Hepatocyte (in vitro differentiated cells): ENCODE measurements around the gene CNGA3. TPM values are rescaled to one million over a fixed set of nuclear protein-coding genes. Genes with fewer than 3 reads are reported as not detected.

Experiments
- DNase-seq: peaks from one replicate; pipeline ENCODE4 v3.0.0-alpha.2; 2016; ENCODE audit warnings: low spot score
- H2AFZ ChIP-seq: fragments of 200-600 bp; sonication (generic); 2 replicates; pipeline ENCODE4 v1.6.0; 2016; ENCODE audit warnings: antibody characterized with exemption, mild to moderate bottlenecking
- H3K27ac ChIP-seq: fragments of 200-600 bp; sonication (generic); 2 replicates; pipeline ENCODE4 v1.5.1; 2016; ENCODE audit warnings: mild to moderate bottlenecking
- H3K27me3 ChIP-seq: fragments of 200-600 bp; sonication (generic); 2 replicates; pipeline ENCODE4 v1.6.1; 2016
- H3K36me3 ChIP-seq: fragments of 200-600 bp; sonication (generic); replicated peaks from 2 replicates; pipeline ENCODE4 v1.5.1; 2016; ENCODE audit warnings: low read depth; ENCODE audit not compliant: insufficient read depth
- H3K4me1 ChIP-seq: fragments of 200-600 bp; sonication (generic); 2 replicates; pipeline ENCODE4 v1.5.1; 2016; ENCODE audit warnings: mild to moderate bottlenecking, moderate library complexity; ENCODE audit not compliant: insufficient read depth
- H3K4me2 ChIP-seq: fragments of 200-600 bp; sonication (generic); 2 replicates; pipeline ENCODE4 v1.6.0; 2016
- H3K4me3 ChIP-seq: fragments of 200-600 bp; sonication (generic); 2 replicates; pipeline ENCODE4 v1.5.1; 2016; ENCODE audit warnings: mild to moderate bottlenecking
- H3K79me2 ChIP-seq: fragments of 200-600 bp; sonication (generic); 2 replicates; pipeline ENCODE4 v1.6.0; 2017; ENCODE audit warnings: mild to moderate bottlenecking
- H3K9me2 ChIP-seq: fragments of 200-600 bp; sonication (generic); replicated peaks from 2 replicates; pipeline ENCODE4 v1.6.0; 2017; ENCODE audit warnings: mild to moderate bottlenecking; ENCODE audit not compliant: insufficient read depth
- H3K9me3 ChIP-seq: fragments of 200-600 bp; sonication (generic); 2 replicates; pipeline ENCODE4 v1.5.1; 2016; ENCODE audit warnings: low read depth, mild to moderate bottlenecking
- H4K20me1 ChIP-seq: fragments of 200-600 bp; sonication (generic); 2 replicates; pipeline ENCODE4 v1.6.0; 2016; ENCODE audit warnings: mild to moderate bottlenecking; ENCODE audit not compliant: insufficient read depth, poor library complexity, severe bottlenecking
- CTCF ChIP-seq: fragments of 200-600 bp; sonication (generic); IDR thresholded peaks from 2 replicates; pipeline ENCODE4 v1.5.1; 2016; ENCODE audit warnings: antibody characterized with exemption, mild to moderate bottlenecking; ENCODE audit not compliant: poor library complexity
- EZH2 ChIP-seq: fragments of 200-600 bp; sonication (generic); IDR thresholded peaks from 2 replicates; pipeline ENCODE4 v1.6.1; 2016; ENCODE audit warnings: antibody characterized with exemption, mild to moderate bottlenecking, borderline replicate concordance
- EZH2phosphoT487 ChIP-seq: fragments of 200-600 bp; sonication (generic); IDR thresholded peaks from one replicate; pipeline ENCODE4 v1.6.1; 2018; ENCODE audit warnings: antibody characterized with exemption, mild to moderate bottlenecking, low read depth, moderate library complexity; ENCODE audit not compliant: unreplicated experiment, severe bottlenecking
- WGBS: methylation state at CpG from one replicate; pipeline ENCODE4 v1.1.6; 2016; ENCODE audit warnings: low lambda C conversion rate; ENCODE audit errors: missing lambda C conversion rate; 5-methylcytosine and 5-hydroxymethylcytosine counted together
- polyA plus RNA-seq: library from polyadenylated mRNA; unstranded; fragments of >200 nt; fragmentation: Nextera tagmentation; extraction: Ambion mirVana; gene quantifications from 2 replicates; pipeline ENCODE4 v1.2.1, GENCODE V29; 2016
- total RNA-seq: library from RNA; depleted of rRNA; stranded (reverse); fragments of >200 nt; gene quantifications from 2 replicates; pipeline ENCODE4 v1.2.3, GENCODE V29; 2014

The CNGA3 gene
- total and polyA plus RNA-seq, 2 experiments from 2014 or later: 0.13 TPM; not detected in 1

GRCh38 chr2:98311090-98311489, 35.2 kb upstream of the CNGA3 start:
- H3K9me2 ChIP-seq: no peaks in the 10 kb centered on the region
- no peaks in the 10 kb centered on the region for H4K20me1 ChIP-seq
- no peaks in the 10 kb centered on the region for H3K9me3 ChIP-seq
- WGBS: 79% methylated on average over 3 of the region's 3 CpGs
- no peak overlapping the region for H3K27ac ChIP-seq
- H3K36me3 ChIP-seq: no peaks in the 10 kb centered on the region
- no peaks in the 10 kb centered on the region for H3K4me1 ChIP-seq
- H2AFZ ChIP-seq: no peak overlapping the region
- H3K4me3 ChIP-seq: no peak overlapping the region
- no peaks in the 10 kb centered on the region for H3K27me3 ChIP-seq
- no peak for TF ChIP-seq EZH2phosphoT487
- TF ChIP-seq CTCF: no peak
- TF ChIP-seq EZH2: no peak
- no peak for DNase-seq
- no peaks in the 10 kb centered on the region for H3K79me2 ChIP-seq
- no peak overlapping the region for H3K4me2 ChIP-seq

DNA sequence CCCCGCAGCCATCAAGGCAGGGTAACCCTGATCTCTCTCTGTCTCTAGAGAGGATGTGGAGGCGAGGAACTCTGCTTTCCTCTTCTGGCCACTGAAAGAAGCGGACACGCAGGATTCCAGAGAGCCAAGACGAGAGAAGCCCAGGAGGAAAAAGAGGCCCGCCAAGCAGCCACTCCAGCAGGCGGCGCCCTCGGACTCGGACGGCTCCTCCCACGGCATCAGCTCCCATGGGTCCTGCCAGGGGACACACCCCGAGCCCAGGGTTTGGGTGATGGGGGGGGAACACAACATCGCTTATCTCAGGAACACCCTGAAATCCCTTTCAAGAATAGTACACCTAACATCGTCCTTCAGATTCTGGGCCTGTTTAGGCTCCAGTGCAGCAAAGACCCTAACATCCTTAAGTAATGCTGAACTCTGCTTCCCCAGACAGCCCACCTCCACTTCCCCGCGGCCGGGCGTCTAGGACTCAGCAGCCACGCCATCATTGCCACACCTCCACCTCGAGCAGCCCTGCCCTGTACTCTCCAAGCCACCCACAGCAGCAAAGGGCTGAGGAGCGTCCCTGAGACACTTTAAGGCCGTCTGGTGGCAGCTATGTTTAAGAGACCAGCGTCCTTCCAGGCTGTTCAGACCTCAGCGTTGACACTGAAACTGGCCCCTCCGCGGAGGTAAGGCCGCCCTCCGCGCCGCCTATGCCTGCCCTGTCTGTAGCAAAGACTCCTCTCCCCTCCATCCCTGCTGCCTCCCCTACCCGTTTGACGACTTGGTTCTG, 34.3 kb upstream of the CNGA3 start:
- Histone ChIP-seq H3K79me2 (no peaks in the 10 kb centered on the region), H3K9me2 (no peaks in the 10 kb centered on the region), H3K27ac (no peak overlapping the region), H3K36me3 (no peaks in the 10 kb centered on the region), H3K4me3 (no peak overlapping the region), H3K4me1 (no peaks in the 10 kb centered on the region), H3K9me3 (no peaks in the 10 kb centered on the region), H4K20me1 (no peaks in the 10 kb centered on the region), H3K4me2 (no peak overlapping the region), H3K27me3 (no peaks in the 10 kb centered on the region), H2AFZ (no peak overlapping the region)
- WGBS: 90% methylated on average over 32 of the region's 33 CpGs
- no peak for TF ChIP-seq CTCF
- TF ChIP-seq EZH2phosphoT487: no peak
- no peak for DNase-seq

DNA sequence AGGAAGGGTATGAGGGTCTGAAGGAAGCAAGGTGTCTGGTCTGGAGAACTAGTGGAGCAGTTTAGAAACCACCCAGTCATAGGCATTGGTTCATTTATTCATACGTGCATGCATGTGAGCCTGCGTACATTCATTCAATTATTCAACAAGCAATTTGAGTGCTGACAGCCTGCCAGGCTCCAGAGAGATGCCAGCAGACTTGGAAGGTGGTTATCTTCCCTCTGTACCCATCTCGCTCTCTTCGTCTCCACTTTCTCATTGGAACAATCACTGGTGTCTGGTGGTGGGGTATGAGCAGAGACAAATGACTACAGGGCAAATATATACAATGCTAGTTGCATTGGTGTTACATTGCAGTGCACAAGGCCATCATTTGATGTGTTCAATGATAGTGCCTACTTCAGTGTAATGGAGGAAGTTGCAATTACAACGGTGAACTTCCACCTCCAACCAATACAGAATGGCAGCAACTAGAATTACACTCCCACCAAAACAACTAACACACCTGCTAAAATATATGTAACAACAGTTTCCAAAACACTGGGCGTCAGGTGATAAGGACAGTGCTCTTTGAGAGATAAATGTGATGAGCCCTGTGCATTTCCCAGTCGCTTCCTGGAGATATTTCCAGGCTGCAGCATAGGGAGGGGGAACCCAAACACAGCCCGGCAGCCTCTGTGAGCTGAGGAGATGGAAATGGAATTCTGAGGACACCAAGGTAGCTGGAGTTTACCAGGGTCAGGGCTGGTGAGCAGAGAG, 32.6 kb upstream of the CNGA3 start:
- Histone ChIP-seq H3K4me3 (no peak overlapping the region), H3K9me3 (no peaks in the 10 kb centered on the region), H2AFZ (no peak overlapping the region), H3K27ac (no peak overlapping the region), H3K27me3 (no peaks in the 10 kb centered on the region), H4K20me1 (no peaks in the 10 kb centered on the region), H3K4me1 (no peaks in the 10 kb centered on the region), H3K36me3 (no peaks in the 10 kb centered on the region), H3K9me2 (no peaks in the 10 kb centered on the region), H3K79me2 (no peaks in the 10 kb centered on the region), H3K4me2 (no peak overlapping the region)
- no peak for DNase-seq
- TF ChIP-seq EZH2phosphoT487 (no peak), EZH2 (no peak), CTCF (no peak)
- 84% methylated on average over 8 of the region's 8 CpGs for WGBS
